SJSA1 (cell line): ENCODE measurements around the gene CELA2A. TPM values are rescaled to one million over a fixed set of nuclear protein-coding genes. Genes with fewer than 3 reads are reported as not detected.

Experiments
- DNase-seq, 2 experiments: peaks; one replicate each; pipeline ENCODE4 v3.0.0-alpha.2; 2015 to 2020; ENCODE audit warnings: low spot score in 2 of 2, low read depth in 1 of 2
- H3K27ac ChIP-seq: fragments of 250-450 bp; sonication (Bioruptor Pico); 2 replicates; pipeline ENCODE4 v1.5.1; 2020; ENCODE audit warnings: mild to moderate bottlenecking, moderate library complexity
- H3K27me3 ChIP-seq: fragments of 250-450 bp; sonication (Bioruptor Pico); replicated peaks from 2 replicates; pipeline ENCODE4 v1.5.1; 2020; ENCODE audit warnings: mild to moderate bottlenecking, moderate library complexity
- H3K36me3 ChIP-seq: fragments of 250-450 bp; sonication (Bioruptor Pico); 2 replicates; pipeline ENCODE4 v1.5.1; 2020; ENCODE audit warnings: mild to moderate bottlenecking
- H3K4me1 ChIP-seq: fragments of 250-450 bp; sonication (Bioruptor Pico); replicated peaks from 2 replicates; pipeline ENCODE4 v1.6.1; 2021; ENCODE audit warnings: mild to moderate bottlenecking
- H3K4me3 ChIP-seq: fragments of 250-450 bp; sonication (Bioruptor Pico); 2 replicates; pipeline ENCODE4 v1.5.1; 2020; ENCODE audit warnings: mild to moderate bottlenecking
- H3K9me3 ChIP-seq: fragments of 250-450 bp; sonication (Bioruptor Pico); replicated peaks from 2 replicates; pipeline ENCODE4 v1.5.1; 2020; ENCODE audit warnings: mild to moderate bottlenecking
- total RNA-seq: library from RNA; depleted of rRNA; stranded (reverse); fragments of >200 nt; shearing (Covaris generic); gene quantifications from 2 replicates; pipeline ENCODE4 v1.2.3, GENCODE V29; 2014

The CELA2A gene
- total RNA-seq, 1 experiment from 2014 or later = not detected

GRCh38 chr1:15442759-15443158 is 13.8 kb upstream of the CELA2A start:
- no peaks in the 10 kb centered on the region for H3K27me3 ChIP-seq
- no peak for DNase-seq

GRCh38 chr1:15443281-15443680 is 13.3 kb upstream of the CELA2A start:
- H3K4me1 ChIP-seq = no peaks in the 10 kb centered on the region
- no peaks in the 10 kb centered on the region for H3K27me3 ChIP-seq
- H3K4me3 ChIP-seq = no peak overlapping the region
- no peaks in the 10 kb centered on the region for H3K9me3 ChIP-seq
- DNase-seq = no peak
- no peak overlapping the region for H3K27ac ChIP-seq
- H3K36me3 ChIP-seq = no peaks in the 10 kb centered on the region

More at GRCh38 chr1:15442759-15443158, 13.8 kb upstream of the CELA2A start:
- Histone ChIP-seq H3K4me1 (no peaks in the 10 kb centered on the region), H3K4me3 (no peak overlapping the region), H3K36me3 (no peaks in the 10 kb centered on the region), H3K9me3 (no peaks in the 10 kb centered on the region), H3K27ac (no peak overlapping the region)

GRCh38 chr1:15444468-15445389 is 11.8 kb upstream of the CELA2A start:
- DNase-seq = no peak
- Histone ChIP-seq H3K9me3 (no peaks in the 10 kb centered on the region), H3K4me3 (no peak overlapping the region), H3K4me1 (no peaks in the 10 kb centered on the region), H3K27ac (no peak overlapping the region), H3K27me3 (no peaks in the 10 kb centered on the region), H3K36me3 (no peaks in the 10 kb centered on the region)

GRCh38 chr1:15445390-15446122 is 11.0 kb upstream of the CELA2A start:
- H3K36me3 ChIP-seq = no peaks in the 10 kb centered on the region
- no peaks in the 10 kb centered on the region for H3K4me1 ChIP-seq
- DNase-seq = no peak
- no peaks in the 10 kb centered on the region for H3K27me3 ChIP-seq
- no peaks in the 10 kb centered on the region for H3K9me3 ChIP-seq
- no peak overlapping the region for H3K27ac ChIP-seq
- no peak overlapping the region for H3K4me3 ChIP-seq

- H3K27ac ChIP-seq = no peak overlapping the region
- no peak overlapping the region for H3K4me3 ChIP-seq
- H3K9me3 ChIP-seq = no peaks in the 10 kb centered on the region
- H3K36me3 ChIP-seq = no peaks in the 10 kb centered on the region
- no peaks in the 10 kb centered on the region for H3K4me1 ChIP-seq
- no peaks in the 10 kb centered on the region for H3K27me3 ChIP-seq
- DNase-seq = no peak
Observed at GRCh38 chr1:15446212-15446611, 10.3 kb upstream of the CELA2A start.

- H3K9me3 ChIP-seq = no peaks in the 10 kb centered on the region
- H3K4me1 ChIP-seq = peaks cover 9% of the 10 kb centered on the region
- H3K36me3 ChIP-seq = no peaks in the 10 kb centered on the region
- H3K27ac ChIP-seq = no peak overlapping the region
- no peak overlapping the region for H3K4me3 ChIP-seq
- no peak for DNase-seq
- no peaks in the 10 kb centered on the region; the same call in 1 of the 2 replicates for H3K27me3 ChIP-seq
Observed at GRCh38 chr1:15448877-15449462, 7.6 kb upstream of the CELA2A start.

- DNase-seq = no peak
- H3K27ac ChIP-seq = no peak overlapping the region
- peaks cover 15% of the 10 kb centered on the region for H3K4me1 ChIP-seq
- no peaks in the 10 kb centered on the region for H3K36me3 ChIP-seq
- H3K9me3 ChIP-seq = no peaks in the 10 kb centered on the region
- no peak overlapping the region for H3K4me3 ChIP-seq
- H3K27me3 ChIP-seq = no peaks in the 10 kb centered on the region; the same call in 1 of the 2 replicates
Observed at GRCh38 chr1:15449567-15449966, 7.0 kb upstream of the CELA2A start.

- Histone ChIP-seq H3K27me3 (no peaks in the 10 kb centered on the region; the same call in 1 of the 2 replicates), H3K27ac (no peak overlapping the region), H3K4me1 (peaks cover 18% of the 10 kb centered on the region), H3K4me3 (no peak overlapping the region), H3K9me3 (no peaks in the 10 kb centered on the region), H3K36me3 (no peaks in the 10 kb centered on the region)
- no peak for DNase-seq
Observed at GRCh38 chr1:15451014-15451722, 5.4 kb upstream of the CELA2A start.

- no peak for DNase-seq
Observed at GRCh38 chr1:15452216-15452615, 4.3 kb upstream of the CELA2A start.

GRCh38 chr1:15452866-15453571 is 3.5 kb upstream of the CELA2A start:
- H3K4me3 ChIP-seq = no peak overlapping the region
- no peak for DNase-seq
- no peaks in the 10 kb centered on the region for H3K36me3 ChIP-seq
- H3K27me3 ChIP-seq = no peaks in the 10 kb centered on the region; the same call in 1 of the 2 replicates
- no peaks in the 10 kb centered on the region for H3K9me3 ChIP-seq
- H3K4me1 ChIP-seq = peaks cover 18% of the 10 kb centered on the region
- peak overlapping the region; percentile 38; the same call in 1 of the 2 replicates for H3K27ac ChIP-seq

More at GRCh38 chr1:15452216-15452615, 4.3 kb upstream of the CELA2A start:
- Histone ChIP-seq H3K4me3 (no peak overlapping the region), H3K27ac (no peak overlapping the region), H3K36me3 (no peaks in the 10 kb centered on the region), H3K4me1 (peaks cover 18% of the 10 kb centered on the region), H3K9me3 (no peaks in the 10 kb centered on the region), H3K27me3 (no peaks in the 10 kb centered on the region; the same call in 1 of the 2 replicates)

- Histone ChIP-seq H3K9me3 (no peaks in the 10 kb centered on the region), H3K4me1 (peaks cover 18% of the 10 kb centered on the region), H3K4me3 (no peak overlapping the region), H3K27me3 (no peaks in the 10 kb centered on the region; the same call in 1 of the 2 replicates), H3K27ac (peak overlapping the region; percentile 38), H3K36me3 (no peaks in the 10 kb centered on the region)
- peak in 1 of 2 experiments; percentile 28 for DNase-seq
Observed at GRCh38 chr1:15453734-15454133, 2.8 kb upstream of the CELA2A start.

GRCh38 chr1:15454256-15454655 is 2.3 kb upstream of the CELA2A start:
- peak; percentile 48 to 67 for DNase-seq
- no peaks in the 10 kb centered on the region; the same call in 1 of the 2 replicates for H3K27me3 ChIP-seq
- H3K9me3 ChIP-seq = no peaks in the 10 kb centered on the region
- H3K27ac ChIP-seq = peak overlapping the region; percentile 38
- peaks cover 18% of the 10 kb centered on the region for H3K4me1 ChIP-seq
- no peaks in the 10 kb centered on the region for H3K36me3 ChIP-seq
- no peak overlapping the region for H3K4me3 ChIP-seq

GRCh38 chr1:15455522-15455921 is 1.0 kb upstream of the CELA2A start:
- H3K4me1 ChIP-seq = peaks cover 26% of the 10 kb centered on the region
- no peaks in the 10 kb centered on the region for H3K9me3 ChIP-seq
- H3K27me3 ChIP-seq = no peaks in the 10 kb centered on the region; the same call in 1 of the 2 replicates
- H3K27ac ChIP-seq = no peak overlapping the region
- H3K36me3 ChIP-seq = no peaks in the 10 kb centered on the region
- no peak for DNase-seq
- no peak overlapping the region for H3K4me3 ChIP-seq
